ENCODE results near the gene ACP4.

ACP4 gene

DNA sequence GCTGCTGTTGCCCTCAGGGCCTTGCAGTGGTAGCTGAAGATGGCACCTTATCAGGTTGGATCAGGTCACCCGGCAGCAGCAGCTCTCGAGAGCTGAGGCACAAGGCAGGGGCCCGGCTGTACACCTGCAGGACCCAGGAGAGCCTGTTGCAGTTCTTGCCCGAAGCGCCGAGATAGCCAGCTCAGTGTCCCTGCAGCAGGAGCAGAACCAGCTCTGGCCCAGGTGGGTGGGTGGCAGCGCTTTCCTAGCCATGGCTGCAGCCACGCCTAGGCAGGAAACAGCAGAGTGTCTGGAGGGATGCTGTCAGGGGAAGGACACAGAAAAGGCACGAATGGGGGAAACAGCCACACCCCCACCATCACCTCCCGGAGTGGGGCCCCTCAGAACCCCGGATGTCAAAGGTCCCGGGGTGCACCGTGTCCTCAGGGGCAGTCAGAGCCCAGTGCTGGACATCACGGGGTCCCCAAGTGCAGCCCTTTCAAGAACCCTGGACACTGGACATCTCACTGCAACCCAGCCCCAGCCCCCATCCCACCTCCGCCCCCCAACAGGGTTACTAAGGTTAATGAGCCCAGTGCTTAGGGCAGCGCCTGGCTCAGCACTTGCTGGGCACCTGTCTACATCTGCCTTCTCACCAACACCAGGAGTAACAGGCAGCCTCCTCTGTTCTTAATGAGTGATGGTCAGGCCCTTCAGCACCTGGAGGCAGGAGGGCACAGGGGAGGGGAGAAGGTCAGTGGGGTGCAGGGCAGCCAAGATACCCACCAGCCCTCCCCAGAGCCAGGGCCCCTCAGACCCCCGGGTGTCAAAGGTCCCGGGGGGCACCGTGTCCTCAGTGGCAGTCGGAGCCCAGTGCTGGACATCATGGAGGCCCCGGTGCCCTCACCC, 8.7 kb downstream of the ACP4 start:
- Histone ChIP-seq H3K27ac (ENCODE audit: insufficient read depth in 1 of 2, low read depth in 1 of 2, low read length in 2 of 2, poor library complexity in 1 of 2, severe bottlenecking in 2 of 2) (no peak overlapping the region), H3K4me3 (ENCODE audit: control insufficient read depth in 1 of 7, extremely low read depth in 1 of 7, insufficient read depth in 4 of 7, low read depth in 2 of 7, low read length in 6 of 7) (no peak overlapping the region), H3K27me3 (replicated peaks in 2 of 5; ENCODE audit: control insufficient read depth in 4 of 5, insufficient read depth in 5 of 5, low read length in 4 of 5) (no peaks in the 10 kb centered on the region), H3K36me3 (ENCODE audit: control insufficient read depth in 4 of 4, insufficient read depth in 4 of 4, low read length in 3 of 4) (peaks cover 9 to 60% (median 42%) of the 10 kb centered on the region in 4 experiments), H3K4me1 (ENCODE audit: control extremely low read depth in 1 of 4, control insufficient read depth in 4 of 4, insufficient read depth in 4 of 4, low read length in 3 of 4) (peaks cover 5 to 22% (median 17%) of the 10 kb centered on the region in 4 experiments), H3K9me3 (ENCODE audit: control extremely low read depth in 1 of 5, control insufficient read depth in 4 of 5, insufficient read depth in 2 of 5, low read depth in 1 of 5, low read length in 4 of 5) (no peaks in the 10 kb centered on the region)
- no peak for DNase-seq
- ChIA-PET POLR2A (no interaction called here), CTCF (interaction anchor here (0.6 kb wide), 1 partner anchor 8 kb away, joined by 3 read pairs; no protein-coding TSS in a partner anchor)
- WGBS (ENCODE audit: insufficient coverage): 96% methylated on average over 15 of the region's 21 CpGs

DNA sequence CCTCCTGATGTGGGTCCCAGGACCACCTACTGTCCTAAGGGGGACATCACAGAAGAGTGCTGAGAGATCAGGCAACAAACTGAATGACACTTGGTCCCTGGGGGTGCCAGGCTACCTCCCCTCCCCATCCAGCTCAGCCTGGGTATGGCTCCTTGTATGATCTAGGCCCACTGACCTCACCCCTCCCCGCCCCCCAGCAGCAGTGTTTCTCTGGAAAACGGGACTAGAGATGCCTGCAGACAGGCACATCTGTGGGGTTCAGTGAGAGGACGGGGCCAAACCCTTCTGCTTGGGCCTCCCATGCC, 9.3 kb downstream of the ACP4 start:
- no peaks in the 10 kb centered on the region for H3K27me3 ChIP-seq (replicated peaks in 2 of 5; ENCODE audit: control insufficient read depth in 4 of 5, insufficient read depth in 5 of 5, low read length in 4 of 5)
- CTCF ChIA-PET: interaction anchor here (0.6 kb wide), 1 partner anchor 1476 kb away, joined by 3 read pairs; no protein-coding TSS in a partner anchor
- no peak overlapping the region for H3K4me3 ChIP-seq (ENCODE audit: control insufficient read depth in 1 of 7, extremely low read depth in 1 of 7, insufficient read depth in 4 of 7, low read depth in 2 of 7, low read length in 6 of 7)
- H3K4me1 ChIP-seq (ENCODE audit: control extremely low read depth in 1 of 4, control insufficient read depth in 4 of 4, insufficient read depth in 4 of 4, low read length in 3 of 4): peaks cover 5 to 19% (median 15%) of the 10 kb centered on the region in 4 experiments
- 95% methylated on average over 2 of the region's 3 CpGs for WGBS (ENCODE audit: insufficient coverage)
- POLR2A ChIA-PET: no interaction called here
- H3K9me3 ChIP-seq (ENCODE audit: control extremely low read depth in 1 of 5, control insufficient read depth in 4 of 5, insufficient read depth in 2 of 5, low read depth in 1 of 5, low read length in 4 of 5): no peaks in the 10 kb centered on the region
- peaks cover 9 to 60% (median 42%) of the 10 kb centered on the region in 4 experiments for H3K36me3 ChIP-seq (ENCODE audit: control insufficient read depth in 4 of 4, insufficient read depth in 4 of 4, low read length in 3 of 4)
- no peak overlapping the region for H3K27ac ChIP-seq (ENCODE audit: insufficient read depth in 1 of 2, low read depth in 1 of 2, low read length in 2 of 2, poor library complexity in 1 of 2, severe bottlenecking in 2 of 2)
- no peak for DNase-seq

DNA sequence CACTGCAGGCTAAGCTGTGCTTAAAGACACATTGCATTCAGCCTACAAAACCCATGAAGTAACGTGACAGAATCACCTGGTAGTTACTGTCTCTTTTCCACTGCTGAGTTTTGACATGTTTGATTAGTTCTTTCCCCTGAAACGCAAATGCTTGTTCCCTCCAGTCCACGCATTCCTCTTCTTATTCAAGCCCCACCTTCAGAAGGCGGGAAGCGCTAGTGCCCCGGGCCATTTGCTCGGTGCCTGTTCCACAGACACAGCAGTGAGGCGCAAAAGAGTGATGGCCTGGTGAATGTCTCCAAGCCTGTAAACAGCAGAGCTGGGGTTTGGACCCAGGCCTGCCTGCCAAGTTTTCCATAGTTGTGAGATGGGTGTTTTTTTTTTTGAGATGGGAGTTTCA, 10.9 kb downstream of the ACP4 start:
- POLR2A ChIA-PET: no interaction called here
- Histone ChIP-seq H3K27ac (ENCODE audit: insufficient read depth in 1 of 2, low read depth in 1 of 2, low read length in 2 of 2, poor library complexity in 1 of 2, severe bottlenecking in 2 of 2) (no peak overlapping the region), H3K27me3 (replicated peaks in 2 of 5; ENCODE audit: control insufficient read depth in 4 of 5, insufficient read depth in 5 of 5, low read length in 4 of 5) (no peaks in the 10 kb centered on the region), H3K9me3 (ENCODE audit: control extremely low read depth in 1 of 5, control insufficient read depth in 4 of 5, insufficient read depth in 2 of 5, low read depth in 1 of 5, low read length in 4 of 5) (no peaks in the 10 kb centered on the region), H3K4me3 (ENCODE audit: control insufficient read depth in 1 of 7, extremely low read depth in 1 of 7, insufficient read depth in 4 of 7, low read depth in 2 of 7, low read length in 6 of 7) (no peak overlapping the region), H3K4me1 (ENCODE audit: control extremely low read depth in 1 of 4, control insufficient read depth in 4 of 4, insufficient read depth in 4 of 4, low read length in 3 of 4) (peaks cover 5 to 26% (median 14%) of the 10 kb centered on the region in 4 experiments), H3K36me3 (ENCODE audit: control insufficient read depth in 4 of 4, insufficient read depth in 4 of 4, low read length in 3 of 4) (peaks cover 9 to 55% (median 38%) of the 10 kb centered on the region in 4 experiments)
- CTCF ChIA-PET: no interaction called here
- whole genome bisulfite sequencing (ENCODE audit: insufficient coverage): 97% methylated on average over 8 of the region's 8 CpGs
- DNase-seq: no peak

DNA sequence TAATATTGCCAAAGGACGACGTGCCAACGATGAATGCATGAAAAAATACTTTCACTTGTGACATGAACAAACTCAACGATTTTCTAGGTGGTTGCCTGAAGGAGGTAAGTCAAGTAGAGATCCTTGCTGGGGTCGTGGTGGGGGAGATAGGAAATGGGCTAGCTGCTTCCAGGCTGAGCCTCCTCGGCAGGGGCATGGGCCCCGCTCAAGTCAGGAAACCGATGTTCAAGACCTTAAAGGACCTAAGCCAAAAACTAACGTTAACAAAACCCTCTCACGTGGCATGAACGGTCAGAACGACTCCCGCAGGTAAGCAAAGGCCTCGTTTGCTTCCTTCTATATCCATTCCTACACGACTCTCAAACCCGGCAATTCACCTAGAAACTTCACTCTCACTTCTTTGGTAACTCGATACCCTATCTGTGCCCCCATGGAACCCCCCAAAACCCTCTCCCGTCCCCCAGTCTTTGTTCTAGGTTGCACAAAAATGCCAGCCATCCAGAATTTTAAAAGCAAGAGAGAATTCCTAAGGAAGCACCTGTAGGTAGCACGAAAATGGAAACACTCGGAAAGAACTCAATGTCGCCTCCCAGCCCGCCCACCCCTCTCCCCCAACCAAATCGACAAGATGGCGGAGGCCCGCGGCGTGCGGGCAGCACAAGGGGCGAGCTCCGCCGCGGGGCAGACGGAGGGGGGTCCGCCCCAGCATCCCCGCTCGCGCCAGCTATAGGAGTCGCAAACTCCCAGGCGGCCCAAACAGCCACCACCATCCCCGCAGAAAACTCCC, 13.6 kb downstream of the ACP4 start:
- no peaks in the 10 kb centered on the region for H3K27me3 ChIP-seq (replicated peaks in 2 of 5; ENCODE audit: control insufficient read depth in 4 of 5, insufficient read depth in 5 of 5, low read length in 4 of 5)
- H3K4me1 ChIP-seq (ENCODE audit: control extremely low read depth in 1 of 4, control insufficient read depth in 4 of 4, insufficient read depth in 4 of 4, low read length in 3 of 4): peaks cover 5 to 26% (median 14%) of the 10 kb centered on the region in 4 experiments
- peak overlapping the region; percentile 99 for H3K27ac ChIP-seq (ENCODE audit: insufficient read depth in 1 of 2, low read depth in 1 of 2, low read length in 2 of 2, poor library complexity in 1 of 2, severe bottlenecking in 2 of 2)
- H3K4me3 ChIP-seq (ENCODE audit: control insufficient read depth in 1 of 7, extremely low read depth in 1 of 7, insufficient read depth in 4 of 7, low read depth in 2 of 7, low read length in 6 of 7): peak overlapping the region; percentile 68 to 100 (median 98)
- peak in 2 of 3 donors; percentile 18 to 35 for DNase-seq
- 0% methylated on average over 31 of the region's 40 CpGs for WGBS (ENCODE audit: insufficient coverage)
- ChIA-PET CTCF (no interaction called here), POLR2A (interaction anchor here (0.5 to 1.1 kb wide), 4 partner anchors 8 to 832 kb away, joined by 3 read pairs; partner anchors contain the start of gene ACP4)
- no peaks in the 10 kb centered on the region for H3K9me3 ChIP-seq (ENCODE audit: control extremely low read depth in 1 of 5, control insufficient read depth in 4 of 5, insufficient read depth in 2 of 5, low read depth in 1 of 5, low read length in 4 of 5)
- peaks cover 5 to 29% (median 17%) of the 10 kb centered on the region in 4 experiments for H3K36me3 ChIP-seq (ENCODE audit: control insufficient read depth in 4 of 4, insufficient read depth in 4 of 4, low read length in 3 of 4)

DNA sequence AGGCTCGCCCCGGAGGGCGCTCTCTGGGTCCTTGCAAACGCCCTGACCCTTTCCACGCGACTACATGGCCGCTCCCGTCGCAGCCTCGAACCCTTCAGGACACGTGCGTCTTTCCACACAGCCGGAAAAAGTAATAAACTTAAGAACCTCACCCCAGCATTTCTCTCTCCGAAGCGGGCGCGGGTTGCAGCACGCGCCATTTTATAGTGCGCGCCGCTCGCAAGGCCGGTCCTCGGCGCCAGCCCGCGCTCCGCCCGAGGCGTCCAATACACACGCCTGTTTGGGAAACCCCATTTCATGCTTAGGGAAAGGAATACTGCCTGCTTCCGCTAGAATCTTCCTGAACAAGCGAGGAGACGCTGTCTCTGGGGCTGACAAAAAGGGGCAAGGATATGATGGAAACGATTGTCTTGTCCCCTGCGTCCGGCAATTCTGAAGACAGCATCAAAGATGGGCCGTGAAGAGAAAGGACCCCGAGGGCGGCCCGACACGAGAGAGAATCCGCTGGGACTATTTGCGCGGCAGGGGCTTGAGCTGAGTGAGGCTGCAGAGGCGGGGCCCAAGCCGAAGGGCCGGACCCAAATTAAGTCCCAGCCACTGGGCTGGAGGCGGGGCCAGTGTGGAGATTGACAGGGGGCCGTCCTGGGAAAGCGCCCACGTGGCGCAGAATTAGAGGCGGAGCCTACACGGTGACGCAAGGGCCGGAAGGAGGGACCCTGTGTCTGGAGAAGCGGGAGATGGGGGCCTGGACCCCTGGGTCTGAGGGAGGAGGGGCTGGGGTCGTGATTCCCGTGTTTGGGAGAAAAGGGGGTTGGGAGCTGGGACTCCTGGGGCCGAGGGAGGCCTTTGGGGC, 14.4 kb downstream of the ACP4 start:
- ChIA-PET POLR2A (interaction anchor here (0.7 to 1.1 kb wide), 4 partner anchors 9 to 126 kb away, joined by 3 to 5 read pairs (median 3); no protein-coding TSS in a partner anchor), CTCF (interaction anchor here (0.8 kb wide), 1 partner anchor 84 kb away, joined by 3 read pairs; no protein-coding TSS in a partner anchor)
- DNase-seq: peak; percentile 99
- WGBS (ENCODE audit: insufficient coverage): 0% methylated on average over 59 of the region's 62 CpGs
- Histone ChIP-seq H3K9me3 (ENCODE audit: control extremely low read depth in 1 of 5, control insufficient read depth in 4 of 5, insufficient read depth in 2 of 5, low read depth in 1 of 5, low read length in 4 of 5) (no peaks in the 10 kb centered on the region), H3K4me3 (ENCODE audit: control insufficient read depth in 1 of 7, extremely low read depth in 1 of 7, insufficient read depth in 4 of 7, low read depth in 2 of 7, low read length in 6 of 7) (peak overlapping the region; percentile 68 to 100 (median 98)), H3K27ac (ENCODE audit: insufficient read depth in 1 of 2, low read depth in 1 of 2, low read length in 2 of 2, poor library complexity in 1 of 2, severe bottlenecking in 2 of 2) (peak overlapping the region; percentile 99), H3K27me3 (replicated peaks in 2 of 5; ENCODE audit: control insufficient read depth in 4 of 5, insufficient read depth in 5 of 5, low read length in 4 of 5) (no peaks in the 10 kb centered on the region), H3K36me3 (ENCODE audit: control insufficient read depth in 4 of 4, insufficient read depth in 4 of 4, low read length in 3 of 4) (peaks cover 4 to 21% (median 12%) of the 10 kb centered on the region in 4 experiments), H3K4me1 (ENCODE audit: control extremely low read depth in 1 of 4, control insufficient read depth in 4 of 4, insufficient read depth in 4 of 4, low read length in 3 of 4) (peaks cover 5 to 26% (median 14%) of the 10 kb centered on the region in 4 experiments)

DNA sequence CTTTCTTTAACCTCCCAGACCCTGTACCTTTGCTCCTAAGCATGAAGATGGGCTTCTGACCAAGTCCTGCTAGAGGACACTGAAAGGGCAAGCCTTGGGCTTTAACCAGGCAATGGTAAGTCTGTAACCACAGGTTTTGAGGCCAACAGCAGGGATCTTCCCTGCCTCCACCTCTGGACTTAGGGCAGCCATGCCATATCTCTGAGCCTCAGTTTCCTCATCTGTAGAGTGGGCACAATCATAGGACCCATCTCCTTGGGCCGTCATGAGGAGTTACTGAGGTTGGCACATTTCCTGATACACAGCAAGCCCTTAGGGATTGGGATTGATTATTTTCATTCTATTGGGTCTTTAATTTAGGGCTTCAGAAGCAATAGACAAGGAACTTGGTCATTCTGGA, 18.6 kb downstream of the ACP4 start:
- peaks cover 0 to 7% (median 3%) of the 10 kb centered on the region in 4 experiments for H3K4me1 ChIP-seq (ENCODE audit: control extremely low read depth in 1 of 4, control insufficient read depth in 4 of 4, insufficient read depth in 4 of 4, low read length in 3 of 4)
- H3K36me3 ChIP-seq (ENCODE audit: control insufficient read depth in 4 of 4, insufficient read depth in 4 of 4, low read length in 3 of 4): no peaks in the 10 kb centered on the region
- no peak for DNase-seq
- H3K9me3 ChIP-seq (ENCODE audit: control extremely low read depth in 1 of 5, control insufficient read depth in 4 of 5, insufficient read depth in 2 of 5, low read depth in 1 of 5, low read length in 4 of 5): no peaks in the 10 kb centered on the region
- ChIA-PET POLR2A (no interaction called here), CTCF (interaction anchor here (0.7 kb wide), 1 partner anchor 304 kb away, joined by 4 read pairs; no protein-coding TSS in a partner anchor)
- no peak overlapping the region for H3K4me3 ChIP-seq (ENCODE audit: control insufficient read depth in 1 of 7, extremely low read depth in 1 of 7, insufficient read depth in 4 of 7, low read depth in 2 of 7, low read length in 6 of 7)
- 88% methylated on average over 1 of the region's 1 CpG for WGBS (ENCODE audit: insufficient coverage)
- no peak overlapping the region for H3K27ac ChIP-seq (ENCODE audit: insufficient read depth in 1 of 2, low read depth in 1 of 2, low read length in 2 of 2, poor library complexity in 1 of 2, severe bottlenecking in 2 of 2)
- peaks cover 0 to 10% (median 3%) of the 10 kb centered on the region in 5 experiments for H3K27me3 ChIP-seq (replicated peaks in 2 of 5; ENCODE audit: control insufficient read depth in 4 of 5, insufficient read depth in 5 of 5, low read length in 4 of 5)
